SH-SY5Y (cell line): ENCODE results near the gene KCTD1.

Experiments used
- GATA2 ChIP-seq: IDR thresholded peaks from 2 replicates; pipeline ENCODE4 v1.6.1; 2011; ENCODE audit warnings: mild to moderate bottlenecking, low read depth, low read length
- GATA3 ChIP-seq: IDR thresholded peaks from 2 replicates; pipeline ENCODE4 v1.6.1; 2011; ENCODE audit warnings: low read depth, mild to moderate bottlenecking, low read length, moderate library complexity

KCTD1 gene

DNA sequence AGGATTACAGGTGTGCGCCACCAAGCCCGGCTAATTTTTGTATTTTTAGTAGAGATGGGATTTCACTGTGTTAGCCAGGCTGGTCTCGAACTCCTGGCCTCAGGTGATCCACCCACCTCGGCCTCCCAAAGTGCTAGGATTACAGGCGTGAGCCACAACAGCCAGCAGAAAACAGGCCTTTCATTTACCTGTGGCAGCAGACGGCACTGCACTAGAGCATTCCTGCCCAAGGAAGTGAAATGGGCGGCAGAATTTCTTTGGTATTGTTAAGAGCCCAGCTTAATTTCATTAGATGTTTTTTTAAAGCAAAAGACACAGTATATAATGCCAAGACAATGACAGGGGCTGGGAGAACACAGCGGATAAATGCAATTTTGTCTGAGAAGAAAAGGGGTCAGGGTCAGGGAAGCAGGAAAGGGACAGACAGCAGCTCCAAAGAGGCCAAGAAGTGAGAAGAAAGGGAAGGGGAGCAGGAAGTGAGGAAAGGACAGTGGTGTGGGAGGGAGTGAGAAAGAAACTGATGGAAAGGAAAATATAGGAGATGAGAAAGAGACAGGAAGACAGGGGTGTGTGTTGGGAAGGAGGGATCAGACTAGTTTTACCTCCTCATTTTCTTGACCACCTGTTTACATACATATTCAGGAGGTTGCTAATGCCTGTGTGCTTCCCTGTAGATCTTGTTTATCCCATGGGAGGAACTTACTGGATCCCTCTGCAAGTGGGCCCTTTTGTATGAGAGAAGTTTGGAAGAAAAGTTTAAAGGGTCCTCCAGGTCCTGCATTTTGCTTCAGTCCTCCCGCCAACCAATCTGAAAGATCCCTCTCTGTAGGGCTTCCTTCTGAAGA, 32.5 kb downstream of the KCTD1 start:
- TF ChIP-seq GATA3: no peak
- TF ChIP-seq GATA2: no peak

GRCh38 chr18:26511339-26512071, 36.8 kb downstream of the KCTD1 start:
- TF ChIP-seq GATA2 (no peak), GATA3 (no peak)

DNA sequence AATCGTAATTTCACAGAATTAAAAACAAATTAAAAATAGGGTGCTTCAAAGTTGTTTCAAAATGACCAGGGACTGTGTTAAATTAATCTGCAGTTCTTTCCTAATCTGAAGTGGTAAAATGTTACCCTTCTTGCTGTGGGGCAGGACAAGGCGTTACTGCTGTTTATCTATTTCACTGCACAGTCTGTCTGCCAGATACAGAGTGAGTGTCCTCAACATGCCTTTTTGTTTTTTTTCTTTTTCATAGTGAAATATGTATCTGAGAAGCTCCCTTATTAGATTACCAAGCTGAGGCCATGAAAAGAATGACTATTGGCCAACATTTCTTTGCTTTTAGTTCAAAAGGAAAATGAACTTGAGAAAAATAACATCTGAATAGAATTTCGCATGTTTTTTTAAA, 38.0 kb downstream of the KCTD1 start:
- TF ChIP-seq GATA3: no peak

DNA sequence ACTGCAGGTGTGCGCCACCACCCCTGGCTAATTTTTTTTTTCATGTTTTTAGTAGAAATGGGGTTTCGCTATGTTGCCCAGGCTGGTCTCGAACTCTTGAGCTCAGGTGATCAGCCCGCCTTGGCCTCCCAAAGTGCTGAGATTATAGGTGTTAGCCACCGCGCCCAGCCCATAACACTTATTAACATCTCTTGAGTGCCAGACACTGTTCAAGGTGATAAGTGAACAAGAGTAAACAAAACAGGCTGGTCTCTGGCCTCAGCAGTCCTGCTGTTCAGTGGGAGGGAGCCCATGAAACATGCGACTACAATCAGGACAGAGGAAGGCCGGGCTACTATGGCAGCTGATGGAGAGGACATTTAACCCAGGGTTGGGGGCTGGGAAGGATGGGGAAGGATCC, 42.3 kb downstream of the KCTD1 start:
- TF ChIP-seq GATA2: no peak
- no peak for TF ChIP-seq GATA3

- TF ChIP-seq GATA3 (no peak), GATA2 (no peak)
Measured at GRCh38 chr18:26504831-26505230, 43.5 kb downstream of the KCTD1 start.

DNA sequence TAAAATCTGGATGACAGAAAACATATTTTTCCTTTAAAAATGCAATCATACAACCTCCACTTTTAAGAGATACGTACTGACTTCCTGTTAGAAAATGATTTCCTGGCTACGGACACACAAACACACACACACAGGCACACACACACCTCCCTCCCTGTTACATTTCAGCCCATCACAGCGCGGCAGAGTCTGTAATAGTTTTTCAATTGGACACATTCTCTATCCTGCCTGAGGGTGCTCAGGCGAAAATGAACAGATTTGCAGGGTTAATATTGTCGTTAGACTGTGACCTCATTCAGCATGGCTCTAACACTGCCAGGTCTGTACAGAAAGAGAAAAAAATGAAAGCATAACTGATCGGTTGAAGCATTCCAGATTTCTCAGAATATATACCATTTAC, 45.0 kb downstream of the KCTD1 start:
- TF ChIP-seq GATA2 (no peak), GATA3 (no peak)

DNA sequence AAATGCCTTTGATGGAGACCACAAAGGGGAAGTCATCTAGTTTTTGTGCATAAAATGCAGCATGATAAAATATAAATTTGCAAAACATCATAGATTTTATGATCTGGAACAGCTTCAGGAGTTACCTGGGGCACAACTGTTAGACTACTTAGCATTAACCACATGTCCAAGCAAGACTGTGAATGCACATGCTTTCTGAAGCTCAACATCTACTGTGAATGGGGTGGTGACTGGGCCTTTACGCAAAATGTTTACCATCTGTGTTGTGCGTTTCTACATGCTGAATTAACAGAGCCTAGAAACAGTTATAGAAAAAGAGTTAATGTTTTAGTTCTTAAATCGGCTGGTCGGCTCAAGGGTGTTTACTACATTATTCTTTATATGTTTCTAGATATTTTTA, 45.5 kb downstream of the KCTD1 start:
- TF ChIP-seq GATA3 (no peak), GATA2 (no peak)

DNA sequence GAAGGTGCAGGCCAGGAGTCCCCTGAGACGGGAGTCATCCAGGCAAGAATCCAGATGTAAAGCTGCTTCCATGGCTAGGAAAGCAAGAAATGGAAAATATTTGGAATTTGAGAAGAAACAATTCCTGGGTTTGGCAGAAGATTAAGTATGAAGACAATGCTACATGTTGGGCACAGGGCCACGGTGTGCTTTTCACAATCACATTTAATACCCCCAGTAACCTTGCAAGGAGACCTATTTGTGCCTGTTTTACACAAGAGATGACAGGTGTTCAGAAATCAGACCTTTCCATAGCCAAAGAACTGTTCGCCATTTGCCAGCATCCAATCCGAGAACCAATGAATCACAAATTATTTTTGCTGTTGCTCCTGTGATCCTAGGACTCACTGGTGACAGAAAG, 50.5 kb downstream of the KCTD1 start:
- TF ChIP-seq GATA2 (no peak), GATA3 (no peak)

DNA sequence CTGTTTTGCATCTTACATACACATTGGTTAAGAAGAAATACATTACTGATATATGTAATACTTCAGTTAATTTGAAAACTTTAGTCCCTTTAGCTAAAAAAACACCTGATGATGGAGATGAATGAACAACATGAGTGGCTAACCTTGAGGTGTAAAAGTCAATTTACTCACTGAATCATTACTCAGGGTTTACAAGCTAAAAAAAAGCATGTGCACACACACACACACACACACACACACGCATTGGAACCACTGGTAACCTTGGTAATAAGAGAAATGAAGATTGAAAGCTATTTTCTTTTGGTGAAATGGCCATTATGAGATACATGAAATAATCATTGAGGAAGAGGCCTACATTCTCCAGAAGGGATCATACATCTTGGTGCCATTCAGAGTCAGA, 51.8 kb downstream of the KCTD1 start:
- TF ChIP-seq GATA2 (no peak), GATA3 (no peak)

DNA sequence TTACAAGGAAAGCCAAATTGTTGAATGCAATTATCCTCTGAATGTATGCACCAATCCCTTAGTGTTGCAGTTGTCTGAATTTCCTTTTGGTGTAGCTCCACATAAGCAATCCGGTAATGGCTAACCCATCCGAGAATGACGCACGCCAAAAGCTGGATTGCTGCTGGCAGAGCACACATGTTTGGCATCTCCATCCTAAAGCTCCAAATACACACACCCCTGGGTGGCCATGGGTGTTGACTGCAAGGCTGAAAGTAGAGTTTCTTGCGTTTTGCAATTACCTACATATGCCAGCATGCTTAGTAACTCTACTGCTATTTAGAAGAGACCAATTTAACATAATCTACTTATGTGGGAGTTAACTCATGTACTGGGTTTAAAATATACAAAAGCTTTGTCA, 53.1 kb downstream of the KCTD1 start:
- TF ChIP-seq GATA3 (no peak), GATA2 (no peak)

DNA sequence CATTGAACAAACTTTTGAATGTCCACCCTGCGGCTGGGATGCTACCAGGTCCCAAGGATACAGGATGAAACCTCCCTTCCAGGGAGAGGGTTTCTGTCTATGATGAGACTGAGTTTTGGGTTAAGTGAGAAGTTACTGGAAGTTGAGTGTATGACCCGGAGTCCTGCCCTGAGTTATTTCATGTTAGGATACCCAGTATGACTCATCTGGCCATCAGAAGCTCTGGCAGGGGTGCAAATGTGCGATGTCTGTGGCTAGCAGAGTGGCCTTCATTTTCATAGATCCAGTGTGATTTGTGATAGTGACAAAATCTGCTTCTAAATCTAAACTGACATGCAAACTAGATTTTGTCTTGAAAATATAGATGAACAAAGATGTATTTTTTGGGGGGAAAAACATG, 55.3 kb downstream of the KCTD1 start:
- TF ChIP-seq GATA3 (no peak), GATA2 (no peak)

GRCh38 chr18:26491194-26491816, 57.0 kb downstream of the KCTD1 start:
- TF ChIP-seq GATA2 (no peak), GATA3 (no peak)

DNA sequence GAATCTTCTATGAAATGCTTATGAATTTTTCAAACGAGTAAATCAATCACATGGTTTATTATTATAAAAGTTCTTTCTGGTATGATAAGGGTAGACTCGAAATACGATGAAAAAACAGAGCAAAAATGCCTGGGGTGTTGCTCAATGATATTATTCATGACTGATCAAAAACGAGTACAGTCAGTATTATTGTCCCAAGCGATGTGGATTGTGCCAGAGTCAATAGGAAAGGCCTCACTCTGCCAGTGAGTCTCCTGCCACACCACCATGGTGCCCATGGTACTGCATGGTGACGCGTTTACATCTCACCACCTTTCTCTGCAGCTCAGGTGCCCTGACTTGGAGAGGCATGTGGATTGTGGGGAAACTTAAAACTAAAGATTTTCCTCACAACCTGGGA, 58.5 kb downstream of the KCTD1 start:
- no peak for TF ChIP-seq GATA3
- TF ChIP-seq GATA2: no peak

DNA sequence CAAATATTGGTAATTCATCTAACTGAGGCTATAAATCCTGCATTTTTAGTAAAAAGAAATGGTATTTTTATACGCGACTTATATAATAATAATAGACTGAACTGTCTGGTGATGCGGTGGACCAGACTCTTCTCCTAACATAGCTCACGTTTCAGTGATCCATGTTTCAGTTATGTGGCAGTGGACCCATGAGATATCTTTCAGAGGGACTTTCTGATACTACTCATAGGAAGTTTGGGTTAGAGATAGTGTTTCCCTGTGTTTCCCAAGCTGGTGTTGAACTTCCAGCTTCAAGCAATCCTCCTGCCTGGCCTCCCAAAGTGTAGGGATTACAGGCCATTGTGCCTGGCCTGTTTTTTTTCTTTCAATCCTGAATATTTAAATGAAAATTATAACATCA, 59.2 kb downstream of the KCTD1 start:
- no peak for TF ChIP-seq GATA2
- TF ChIP-seq GATA3: no peak

- TF ChIP-seq GATA3 (no peak), GATA2 (no peak)
Measured at GRCh38 chr18:26488417-26489009, 59.8 kb downstream of the KCTD1 start.
